ENCODE measurements around the gene CAPN8.

DNA sequence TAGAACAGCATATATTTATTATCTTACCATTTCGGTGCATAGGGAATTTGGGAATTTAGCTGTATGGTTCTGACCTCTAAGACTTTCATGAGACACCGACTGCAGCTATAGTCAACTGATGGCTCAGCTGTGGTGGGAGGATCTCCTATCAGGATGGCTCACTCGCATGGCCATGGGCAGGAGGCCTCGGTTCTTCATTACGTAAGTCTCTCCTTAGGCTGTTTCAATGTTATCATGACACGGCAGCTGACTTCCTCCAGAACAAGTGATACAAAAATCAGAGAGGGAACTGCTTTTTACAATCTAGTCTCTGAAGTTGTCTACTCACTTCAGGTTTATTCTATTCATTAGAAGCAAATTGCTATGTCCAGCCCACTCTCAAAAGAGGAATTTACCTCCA is 13.3 kb upstream of the CAPN8 start:
- TF ChIP-seq, protein P1, sequence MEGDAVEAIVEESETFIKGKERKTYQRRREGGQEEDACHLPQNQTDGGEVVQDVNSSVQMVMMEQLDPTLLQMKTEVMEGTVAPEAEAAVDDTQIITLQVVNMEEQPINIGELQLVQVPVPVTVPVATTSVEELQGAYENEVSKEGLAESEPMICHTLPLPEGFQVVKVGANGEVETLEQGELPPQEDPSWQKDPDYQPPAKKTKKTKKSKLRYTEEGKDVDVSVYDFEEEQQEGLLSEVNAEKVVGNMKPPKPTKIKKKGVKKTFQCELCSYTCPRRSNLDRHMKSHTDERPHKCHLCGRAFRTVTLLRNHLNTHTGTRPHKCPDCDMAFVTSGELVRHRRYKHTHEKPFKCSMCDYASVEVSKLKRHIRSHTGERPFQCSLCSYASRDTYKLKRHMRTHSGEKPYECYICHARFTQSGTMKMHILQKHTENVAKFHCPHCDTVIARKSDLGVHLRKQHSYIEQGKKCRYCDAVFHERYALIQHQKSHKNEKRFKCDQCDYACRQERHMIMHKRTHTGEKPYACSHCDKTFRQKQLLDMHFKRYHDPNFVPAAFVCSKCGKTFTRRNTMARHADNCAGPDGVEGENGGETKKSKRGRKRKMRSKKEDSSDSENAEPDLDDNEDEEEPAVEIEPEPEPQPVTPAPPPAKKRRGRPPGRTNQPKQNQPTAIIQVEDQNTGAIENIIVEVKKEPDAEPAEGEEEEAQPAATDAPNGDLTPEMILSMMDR (IDR thresholded peaks at IDR 0.05), result no peak
- no peak for TF ChIP-seq POLR2A (IDR thresholded peaks at IDR 0.05)

Measured in transverse colon (tissue), 3 donors.